ENCODE measurements around the gene RPTOR. TPM values are rescaled to one million over a fixed set of nuclear protein-coding genes. Genes with fewer than 3 reads are reported as not detected.

The RPTOR gene
- total and polyA plus RNA-seq, 10 of the 15 experiments (the other 5 are each of a cell fraction or from before 2014, with no cell fraction given): 0.18 to 32.1 (median 7.8) TPM

GRCh38 chr17:80633994-80634566, 89.4 kb downstream of the RPTOR start:
- 85% methylated on average over 24 of the region's 24 CpGs for WGBS (ENCODE audit: insufficient coverage, insufficient replicate concordance, low lambda C conversion rate, missing lambda C conversion rate)
- H3K27ac ChIP-seq (ENCODE audit: control insufficient read depth, insufficient read depth): no peak overlapping the region
- ChIA-PET CTCF (no interaction called here), RAD21 (ENCODE audit: unreplicated experiment) (no interaction called here), POLR2A (no interaction called here), SMC1A (ENCODE audit: uncharacterized antibody, unreplicated experiment) (no interaction called here)
- H2AFZ ChIP-seq (ENCODE audit: control insufficient read depth, low read depth, low read length): no peak overlapping the region
- ATAC-seq (no peak), DNase-seq (ENCODE audit: low read depth, low spot score) (no peak), FAIRE-seq (no peak)
- H3K79me2 ChIP-seq (ENCODE audit: control insufficient read depth, insufficient read depth, low read length): peaks cover 6% of the 10 kb centered on the region
- H3K27me3 ChIP-seq (replicated peaks in 1 of 2; ENCODE audit: control insufficient read depth in 2 of 2, insufficient read depth in 2 of 2, low read length in 1 of 2): no peaks in the 10 kb centered on the region
- H3K4me2 ChIP-seq (ENCODE audit: control insufficient read depth, insufficient read depth): no peak overlapping the region
- H3K4me3 ChIP-seq: no peak overlapping the region
- peaks cover 0 to 2% of the 10 kb centered on the region in 2 experiments; a peak in 1 of 4 replicates for H3K36me3 ChIP-seq (ENCODE audit: control insufficient read depth in 2 of 2, insufficient read depth in 2 of 2, low read length in 1 of 2)
- no peaks in the 10 kb centered on the region for H4K20me1 ChIP-seq (ENCODE audit: control insufficient read depth, insufficient read depth)
- H3K9me3 ChIP-seq (replicated peaks; ENCODE audit: control insufficient read depth, insufficient read depth, low read length): no peaks in the 10 kb centered on the region; the same call in 2 of the 3 replicates
- intact Hi-C loops (cut with micrococcal nuclease; ENCODE audit: unreplicated experiment) (no loop called here), in situ Hi-C loops (cut with MboI) (no loop called here)
- no TSS peak for BruUV-seq (replicated peaks)
- TF ChIP-seq RAD21 (IDR thresholded peaks at IDR 0.05; ENCODE audit: insufficient read depth, low read depth, low read length): no peak
- TF ChIP-seq NR2F1 (conservative IDR thresholded peaks at IDR 0.05): no peak
- TF ChIP-seq ATF7 (IDR thresholded peaks at IDR 0.05; ENCODE audit: low read depth): no peak
- no peak for TF ChIP-seq MLLT1 (IDR thresholded peaks at IDR 0.05)
- no peak for TF ChIP-seq MYB (IDR thresholded peaks at IDR 0.05; ENCODE audit: borderline replicate concordance, low read depth, low read length)
- TF ChIP-seq PAX8 (IDR thresholded peaks at IDR 0.05): no peak
- no peak for TF ChIP-seq KLF5 (IDR thresholded peaks at IDR 0.05; ENCODE audit: partially characterized antibody)
- TF ChIP-seq SRF (IDR thresholded peaks at IDR 0.05; ENCODE audit: low read depth in 2 of 2, low read length in 2 of 2): no peak
- TF ChIP-seq BCL3 (IDR thresholded peaks at IDR 0.05; ENCODE audit: borderline replicate concordance, insufficient read depth, low read depth, low read length, poor library complexity, severe bottlenecking): peak; percentile 75
- no peak for TF ChIP-seq FOXK2 (IDR thresholded peaks at IDR 0.05)
- TF ChIP-seq GABPA (IDR thresholded peaks at IDR 0.05; ENCODE audit: low read depth): no peak
- no peak for TF ChIP-seq IRF3 (IDR thresholded peaks at IDR 0.05)
- TF ChIP-seq BMI1 (IDR thresholded peaks at IDR 0.05; ENCODE audit: borderline replicate concordance): no peak
- TF ChIP-seq TCF3 (IDR thresholded peaks at IDR 0.05; ENCODE audit: borderline replicate concordance, insufficient read depth, low read depth, low read length): no peak
- 0 out of 2 replicates have a peak, but pooled peaks have one; percentile 35 for TF ChIP-seq POLR2A (IDR thresholded peaks at IDR 0.05; ENCODE audit: low read depth, low read length)
- TF ChIP-seq NRF1 (conservative IDR thresholded peaks at IDR 0.05; ENCODE audit: low read depth, low read length): no peak
- H3K9ac ChIP-seq (ENCODE audit: control insufficient read depth, insufficient read depth, low read length): no peak overlapping the region
- no peaks in the 10 kb centered on the region for H3K4me1 ChIP-seq (ENCODE audit: control insufficient read depth, insufficient read depth, low read length)
